Glutamatergic neuron (in vitro differentiated cells): ENCODE measurements around the gene SH2D2A. TPM values are rescaled to one million over a fixed set of nuclear protein-coding genes. Genes with fewer than 3 reads are reported as not detected.

Experiments used
- DNase-seq: peaks from one replicate; pipeline ENCODE4 v3.0.0; 2022
- H3K27ac Mint-ChIP-seq: one replicate; pipeline ENCODE4 v1.8.0; 2020; ENCODE audit warnings: mild to moderate bottlenecking, mixed read lengths, inconsistent platforms; ENCODE audit not compliant: unreplicated experiment
- H3K27me3 Mint-ChIP-seq: one replicate; pipeline ENCODE4 v1.8.0; 2020; ENCODE audit warnings: mild to moderate bottlenecking, moderate library complexity, mixed read lengths, inconsistent platforms; ENCODE audit not compliant: unreplicated experiment
- H3K36me3 Mint-ChIP-seq: one replicate; pipeline ENCODE4 v1.8.0; 2020; ENCODE audit warnings: mild to moderate bottlenecking, mixed read lengths, inconsistent platforms; ENCODE audit not compliant: unreplicated experiment
- H3K4me1 Mint-ChIP-seq: one replicate; pipeline ENCODE4 v1.8.0; 2020; ENCODE audit warnings: mild to moderate bottlenecking, low read depth, mixed read lengths, inconsistent platforms; ENCODE audit not compliant: unreplicated experiment
- H3K4me3 Mint-ChIP-seq: one replicate; pipeline ENCODE4 v1.8.0; 2020; ENCODE audit warnings: mild to moderate bottlenecking, mixed read lengths, inconsistent platforms; ENCODE audit not compliant: unreplicated experiment
- H3K9me3 Mint-ChIP-seq: one replicate; pipeline ENCODE4 v1.8.0; 2020; ENCODE audit warnings: mild to moderate bottlenecking, moderate library complexity, mixed read lengths, inconsistent platforms; ENCODE audit not compliant: unreplicated experiment
- total RNA-seq: library from RNA; stranded (reverse); fragmentation: NEBNext Ultra II Directional; extraction: Animal tissue kit (Norgen Biotek cat#: 25700); gene quantifications from one replicate; pipeline ENCODE4 v1.2.1, GENCODE V29; 2021; ENCODE audit not compliant: unreplicated experiment
- TF ChIP-seq, protein P1 (sequence below): fragments of 200-600 bp; sonication (generic); IDR thresholded peaks from one replicate; pipeline ENCODE4 v1.5.0; 2021; ENCODE audit not compliant: partially characterized antibody, unreplicated experiment

The SH2D2A gene
- total RNA-seq, 1 donor from 2014 or later, result 0.86 TPM

DNA sequence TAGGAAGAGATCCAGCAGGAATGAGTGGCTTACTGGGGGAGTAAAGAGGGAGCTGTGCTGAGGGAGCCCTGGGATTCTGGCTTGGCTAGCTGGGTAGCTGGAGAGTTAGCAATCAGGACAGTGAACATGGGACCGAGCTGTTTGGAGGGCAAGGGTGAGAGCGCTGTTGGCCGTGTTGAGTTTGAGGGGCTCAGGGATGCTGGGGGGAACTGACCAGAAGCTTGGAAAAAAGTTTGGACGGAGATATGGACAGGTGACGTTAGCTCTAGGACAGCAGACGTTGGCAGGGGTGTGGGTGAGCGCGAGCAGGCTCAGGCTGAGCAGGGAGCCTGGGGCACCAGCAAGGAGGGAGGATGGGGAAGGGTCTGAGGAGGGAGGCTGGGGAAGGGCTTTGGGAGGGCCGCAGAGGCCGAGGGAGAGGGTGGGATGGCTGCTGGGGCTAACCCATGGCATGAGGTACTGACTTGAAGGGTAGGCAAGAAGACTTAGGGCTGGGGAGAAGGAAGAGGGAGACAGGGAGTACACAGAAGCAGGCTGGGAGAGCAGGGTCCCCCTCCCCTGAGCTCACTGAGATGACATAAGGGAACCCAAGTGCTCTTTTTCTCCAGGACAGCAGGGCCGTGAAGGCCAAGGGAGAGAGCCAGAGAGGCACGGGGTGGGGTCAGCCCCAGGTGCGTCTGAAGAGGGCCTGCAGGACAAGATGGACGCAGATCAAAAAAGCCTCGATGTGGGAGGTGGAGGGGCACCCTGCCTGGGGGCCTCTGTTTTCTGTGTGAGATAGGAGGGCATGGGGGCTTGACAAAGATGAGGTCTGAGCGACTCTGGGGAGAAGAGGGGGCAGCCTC is 8.2 kb downstream of the SH2D2A start:
- H3K4me1 Mint-ChIP-seq, result peaks cover 9% of the 10 kb centered on the region

DNA sequence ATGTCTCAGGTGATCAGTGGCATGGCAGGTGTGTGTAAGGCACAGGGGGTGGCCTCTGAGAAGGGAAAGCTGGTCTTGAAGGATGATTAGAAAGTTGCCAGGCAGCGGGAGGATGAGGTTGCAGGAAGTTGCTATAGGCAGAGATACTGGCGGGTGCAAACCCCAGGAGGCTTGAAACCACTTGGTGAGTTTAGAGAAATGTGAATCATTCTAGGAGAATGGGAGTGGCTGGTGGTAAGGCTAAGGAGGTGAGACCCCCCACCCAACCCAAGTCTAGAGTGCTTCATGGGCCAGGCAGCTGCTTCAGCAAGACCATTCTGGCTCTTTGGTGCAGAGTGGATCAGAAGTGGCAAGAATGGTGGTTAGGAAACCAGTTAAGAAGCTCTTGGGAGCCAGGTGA is 9.0 kb downstream of the SH2D2A start:
- peaks cover 5% of the 10 kb centered on the region for H3K36me3 Mint-ChIP-seq
- H3K4me1 Mint-ChIP-seq, result peaks cover 11% of the 10 kb centered on the region
- peaks cover 24% of the 10 kb centered on the region for H3K27me3 Mint-ChIP-seq
- DNase-seq, result no peak
- H3K9me3 Mint-ChIP-seq, result peaks cover 6% of the 10 kb centered on the region
- H3K27ac Mint-ChIP-seq, result no peak overlapping the region
- TF ChIP-seq, protein P1, sequence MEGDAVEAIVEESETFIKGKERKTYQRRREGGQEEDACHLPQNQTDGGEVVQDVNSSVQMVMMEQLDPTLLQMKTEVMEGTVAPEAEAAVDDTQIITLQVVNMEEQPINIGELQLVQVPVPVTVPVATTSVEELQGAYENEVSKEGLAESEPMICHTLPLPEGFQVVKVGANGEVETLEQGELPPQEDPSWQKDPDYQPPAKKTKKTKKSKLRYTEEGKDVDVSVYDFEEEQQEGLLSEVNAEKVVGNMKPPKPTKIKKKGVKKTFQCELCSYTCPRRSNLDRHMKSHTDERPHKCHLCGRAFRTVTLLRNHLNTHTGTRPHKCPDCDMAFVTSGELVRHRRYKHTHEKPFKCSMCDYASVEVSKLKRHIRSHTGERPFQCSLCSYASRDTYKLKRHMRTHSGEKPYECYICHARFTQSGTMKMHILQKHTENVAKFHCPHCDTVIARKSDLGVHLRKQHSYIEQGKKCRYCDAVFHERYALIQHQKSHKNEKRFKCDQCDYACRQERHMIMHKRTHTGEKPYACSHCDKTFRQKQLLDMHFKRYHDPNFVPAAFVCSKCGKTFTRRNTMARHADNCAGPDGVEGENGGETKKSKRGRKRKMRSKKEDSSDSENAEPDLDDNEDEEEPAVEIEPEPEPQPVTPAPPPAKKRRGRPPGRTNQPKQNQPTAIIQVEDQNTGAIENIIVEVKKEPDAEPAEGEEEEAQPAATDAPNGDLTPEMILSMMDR, result no peak
- no peak overlapping the region for H3K4me3 Mint-ChIP-seq

More for the DNA sequence above, 8.2 kb downstream of the SH2D2A start:
- TF ChIP-seq, protein P1, result no peak
- Mint-ChIP-seq H3K4me3 (no peak overlapping the region), H3K36me3 (peaks cover 5% of the 10 kb centered on the region), H3K27ac (no peak overlapping the region), H3K9me3 (peaks cover 6% of the 10 kb centered on the region), H3K27me3 (peaks cover 25% of the 10 kb centered on the region)
- DNase-seq, result no peak

DNA sequence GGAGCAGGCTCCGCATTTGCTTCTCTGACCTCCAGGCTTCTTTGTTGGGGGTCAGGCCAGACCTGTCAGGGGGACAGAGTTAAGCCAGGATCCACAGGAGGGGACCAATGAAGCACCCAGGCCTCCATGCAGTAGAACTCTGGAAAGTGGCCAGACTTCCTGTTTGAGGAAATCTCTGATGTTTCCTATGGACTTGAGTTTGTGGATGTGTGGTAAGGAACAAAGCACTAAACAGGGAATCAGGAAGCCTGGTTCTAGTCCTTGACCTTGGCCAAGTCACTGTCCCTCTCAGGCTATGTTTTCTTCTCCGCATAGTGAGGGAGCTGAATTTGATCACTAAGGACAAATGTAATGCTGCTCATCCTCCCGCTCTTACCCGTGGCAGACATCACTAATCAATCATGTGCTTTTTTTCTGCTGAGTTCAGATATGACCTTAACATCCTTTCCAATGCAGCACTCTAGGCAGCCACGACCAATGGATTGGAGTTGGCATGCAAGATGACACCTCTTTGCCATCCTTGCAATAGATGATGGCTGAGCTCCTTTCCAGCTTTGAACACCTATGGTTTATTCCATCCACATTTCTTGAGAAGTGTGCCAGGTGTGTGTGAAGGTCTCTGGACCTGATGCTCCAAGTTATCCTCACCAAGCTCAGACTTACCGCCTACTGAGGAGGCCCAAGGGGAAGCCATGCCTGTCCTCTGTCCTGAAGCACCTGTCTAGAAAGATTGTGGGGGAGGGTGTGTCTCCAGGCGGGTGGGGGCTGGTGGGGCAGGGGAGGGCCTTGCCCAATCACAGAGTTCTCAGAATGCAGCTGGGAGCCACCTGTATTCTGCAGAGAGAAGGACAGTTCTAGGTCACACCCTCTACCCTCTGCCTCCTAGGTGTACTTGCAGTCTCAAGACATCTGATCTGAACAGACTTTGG is 9.9 kb downstream of the SH2D2A start:
- Mint-ChIP-seq H3K4me1 (peaks cover 11% of the 10 kb centered on the region), H3K27ac (no peak overlapping the region), H3K4me3 (no peak overlapping the region), H3K36me3 (peaks cover 2% of the 10 kb centered on the region), H3K9me3 (peaks cover 2% of the 10 kb centered on the region), H3K27me3 (peaks cover 16% of the 10 kb centered on the region)
- no peak for DNase-seq
- TF ChIP-seq, protein P1, result no peak

DNA sequence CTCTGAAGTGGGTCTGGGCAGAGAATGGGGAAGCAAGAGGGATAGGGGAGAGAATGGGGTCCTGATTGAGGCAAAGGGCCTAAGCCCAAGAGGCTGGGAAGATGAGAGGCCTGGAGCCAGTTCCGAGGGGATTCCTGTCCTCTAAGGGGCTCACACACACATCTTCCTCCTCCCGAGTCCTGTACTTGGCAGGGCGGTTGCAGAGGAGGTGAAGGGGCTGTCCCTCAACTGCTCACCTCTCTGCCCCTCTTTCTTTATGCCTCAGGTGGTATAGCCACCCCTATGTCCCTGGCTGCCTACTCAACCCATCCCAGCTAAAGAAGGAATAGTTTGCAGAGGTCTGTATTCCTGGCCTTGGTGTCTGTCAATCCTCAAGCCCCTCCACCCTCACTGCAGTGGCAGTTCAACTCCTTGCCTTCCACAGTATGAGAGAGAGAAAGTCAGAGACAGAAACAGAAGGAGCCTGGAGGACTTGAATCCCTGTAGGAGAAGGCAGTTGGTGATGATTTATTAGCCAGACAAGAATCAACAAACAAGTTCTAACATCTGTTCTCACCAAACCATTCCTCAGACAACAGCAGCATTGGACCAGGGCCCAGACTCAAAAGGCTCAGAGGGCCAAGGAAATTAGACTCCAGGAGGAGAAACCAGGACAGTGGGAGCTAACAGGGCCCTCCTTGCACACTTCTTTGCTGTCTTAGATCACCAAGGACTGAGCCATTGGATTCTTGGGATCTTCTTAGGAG is 10.7 kb downstream of the SH2D2A start:
- DNase-seq, result no peak

More for the DNA sequence above, 10.7 kb downstream of the SH2D2A start:
- H3K27me3 Mint-ChIP-seq, result peaks cover 11% of the 10 kb centered on the region
- peaks cover 11% of the 10 kb centered on the region for H3K4me1 Mint-ChIP-seq
- TF ChIP-seq, protein P1, result no peak
- H3K4me3 Mint-ChIP-seq, result no peak overlapping the region
- H3K27ac Mint-ChIP-seq, result no peak overlapping the region
- peaks cover 2% of the 10 kb centered on the region for H3K9me3 Mint-ChIP-seq
- H3K36me3 Mint-ChIP-seq, result no peaks in the 10 kb centered on the region
